ENCODE measurements around the gene SNX8. TPM values are rescaled to one million over a fixed set of nuclear protein-coding genes. Genes with fewer than 3 reads are reported as not detected.
A peak's percentile ranks its signal among the peaks of the same experiment; 100 is the strongest.

Gene SNX8
- total and polyA plus RNA-seq, 2 of the 13 experiments (the other 11 are each of a cell fraction or from before 2014, with no cell fraction given), result 20.6 to 45.2 TPM

GRCh38 chr7:2241580-2242540 lies 72.4 kb downstream of the SNX8 start, which contains the start of the genes MRM2 and NUDT1 (continued):
- no peak for TF ChIP-seq KLF15 (CRISPR knock-in tag; IDR thresholded peaks at IDR 0.05; ENCODE audit: borderline replicate concordance)
- no peak for TF ChIP-seq MAFF (IDR thresholded peaks at IDR 0.05; ENCODE audit: low read depth, low read length)
- no peak for TF ChIP-seq IRF1 (CRISPR knock-in tag; IDR thresholded peaks at IDR 0.05; ENCODE audit: low read depth)
- TF ChIP-seq NKX3-1 (CRISPR knock-in tag; IDR thresholded peaks at IDR 0.05), result no peak
- TF ChIP-seq RFXAP (CRISPR knock-in tag; IDR thresholded peaks at IDR 0.05; ENCODE audit: borderline replicate concordance), result peak; percentile 84; the same call in 1 of the 2 replicates
- TF ChIP-seq HNRNPLL (IDR thresholded peaks at IDR 0.05; ENCODE audit: low read depth, low read length, poor library complexity, severe bottlenecking), result peak; percentile 73
- TF ChIP-seq ARNTL (CRISPR knock-in tag; IDR thresholded peaks at IDR 0.05), result no peak; the same call in 1 of the 2 replicates
- TF ChIP-seq ZNF441 (CRISPR knock-in tag; IDR thresholded peaks at IDR 0.05; ENCODE audit: borderline replicate concordance), result peak; percentile 87
- peak; percentile 45; the same call in 1 of the 2 replicates for TF ChIP-seq ZNF619 (CRISPR knock-in tag; IDR thresholded peaks at IDR 0.05)
- no peak for TF ChIP-seq SMAD9 (CRISPR knock-in tag; IDR thresholded peaks at IDR 0.05)
- no peak for TF ChIP-seq ZNF496 (CRISPR knock-in tag; IDR thresholded peaks at IDR 0.05; ENCODE audit: insufficient replicate concordance)
- TF ChIP-seq, protein P1, sequence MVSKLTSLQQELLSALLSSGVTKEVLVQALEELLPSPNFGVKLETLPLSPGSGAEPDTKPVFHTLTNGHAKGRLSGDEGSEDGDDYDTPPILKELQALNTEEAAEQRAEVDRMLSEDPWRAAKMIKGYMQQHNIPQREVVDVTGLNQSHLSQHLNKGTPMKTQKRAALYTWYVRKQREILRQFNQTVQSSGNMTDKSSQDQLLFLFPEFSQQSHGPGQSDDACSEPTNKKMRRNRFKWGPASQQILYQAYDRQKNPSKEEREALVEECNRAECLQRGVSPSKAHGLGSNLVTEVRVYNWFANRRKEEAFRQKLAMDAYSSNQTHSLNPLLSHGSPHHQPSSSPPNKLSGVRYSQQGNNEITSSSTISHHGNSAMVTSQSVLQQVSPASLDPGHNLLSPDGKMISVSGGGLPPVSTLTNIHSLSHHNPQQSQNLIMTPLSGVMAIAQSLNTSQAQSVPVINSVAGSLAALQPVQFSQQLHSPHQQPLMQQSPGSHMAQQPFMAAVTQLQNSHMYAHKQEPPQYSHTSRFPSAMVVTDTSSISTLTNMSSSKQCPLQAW (CRISPR knock-in tag; IDR thresholded peaks at IDR 0.05), result peak; percentile 94
- peak; percentile 88 for TF ChIP-seq KMT2B (CRISPR knock-in tag; IDR thresholded peaks at IDR 0.05)
- peak; percentile 79; the same call in 1 of the 2 replicates for TF ChIP-seq CBFB (CRISPR knock-in tag; IDR thresholded peaks at IDR 0.05)
- peak; percentile 54; the same call in 1 of the 2 replicates for TF ChIP-seq CSRNP2 (CRISPR knock-in tag; conservative IDR thresholded peaks at IDR 0.05; ENCODE audit: low read depth)
- no peak for TF ChIP-seq ZNF646 (CRISPR knock-in tag; IDR thresholded peaks at IDR 0.05)
- TF ChIP-seq ERF (CRISPR knock-in tag; IDR thresholded peaks at IDR 0.05), result peak; percentile 81; the same call in 1 of the 2 replicates
- TF ChIP-seq ZBTB42 (CRISPR knock-in tag; IDR thresholded peaks at IDR 0.05), result no peak

Measured in HepG2 (cell line).